ENCODE data around the gene FAM43B. TPM values are rescaled to one million over a fixed set of nuclear protein-coding genes. Genes with fewer than 3 reads are reported as not detected.

FAM43B gene
- total RNA-seq, 6 experiments from 2014 or later, result 0.09 to 0.24 (median 0.12) TPM; not detected in 2

DNA sequence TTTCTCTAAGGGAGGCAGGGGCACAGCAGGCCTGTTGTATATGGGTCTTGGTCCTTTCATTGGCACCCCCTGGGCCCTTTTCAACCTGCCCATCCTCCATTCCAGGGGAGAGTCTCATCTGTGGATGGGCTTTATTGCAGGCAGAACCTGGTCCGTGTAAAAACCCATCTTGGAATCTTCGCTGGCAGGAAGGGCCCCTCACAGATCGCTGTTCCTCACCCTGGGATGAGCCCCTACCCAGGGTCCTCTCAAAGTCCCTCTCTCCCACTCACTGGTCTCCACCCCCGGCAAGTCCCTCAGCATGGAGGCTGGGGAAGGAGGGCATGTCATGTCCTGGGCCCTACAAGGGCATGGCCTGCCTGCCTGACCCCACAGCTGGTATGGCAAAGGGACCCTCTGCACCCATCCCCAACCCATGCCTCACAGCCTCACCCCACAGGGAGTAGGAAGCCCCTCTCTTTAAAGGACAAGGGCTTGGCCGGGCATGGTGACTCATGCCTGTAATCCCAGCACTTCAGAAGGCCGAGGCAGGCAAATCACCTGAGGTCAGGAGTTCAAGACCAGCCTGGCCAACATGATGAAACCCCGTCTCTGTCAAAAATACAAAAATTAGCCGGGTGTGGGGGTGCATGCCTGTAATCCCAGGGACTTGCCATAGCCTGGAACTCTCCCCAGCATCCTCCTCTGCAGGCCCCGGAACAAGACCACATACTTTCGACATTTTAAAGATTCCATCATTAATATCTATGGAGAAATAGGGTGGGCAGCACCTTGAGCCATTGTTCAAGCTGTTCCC lies 23.4 kb downstream of the FAM43B start:
- intact Hi-C loops (cut with DNase I), result loop anchor here in 1 of 2 donors (5.0 kb wide), 1 partner anchor 62 kb away; no protein-coding TSS in a partner anchor
- Histone ChIP-seq H3K9me3 (no peaks in the 10 kb centered on the region), H3K27me3 (no peaks in the 10 kb centered on the region), H3K4me3 (no peak overlapping the region), H3K36me3 (no peaks in the 10 kb centered on the region), H3K27ac (no peak overlapping the region), H3K4me1 (no peaks in the 10 kb centered on the region)
- DNase-seq (peak in 1 of 3 donors; percentile 57), ATAC-seq (peak; percentile 9 to 34 (median 15))
- TF ChIP-seq, protein P1, sequence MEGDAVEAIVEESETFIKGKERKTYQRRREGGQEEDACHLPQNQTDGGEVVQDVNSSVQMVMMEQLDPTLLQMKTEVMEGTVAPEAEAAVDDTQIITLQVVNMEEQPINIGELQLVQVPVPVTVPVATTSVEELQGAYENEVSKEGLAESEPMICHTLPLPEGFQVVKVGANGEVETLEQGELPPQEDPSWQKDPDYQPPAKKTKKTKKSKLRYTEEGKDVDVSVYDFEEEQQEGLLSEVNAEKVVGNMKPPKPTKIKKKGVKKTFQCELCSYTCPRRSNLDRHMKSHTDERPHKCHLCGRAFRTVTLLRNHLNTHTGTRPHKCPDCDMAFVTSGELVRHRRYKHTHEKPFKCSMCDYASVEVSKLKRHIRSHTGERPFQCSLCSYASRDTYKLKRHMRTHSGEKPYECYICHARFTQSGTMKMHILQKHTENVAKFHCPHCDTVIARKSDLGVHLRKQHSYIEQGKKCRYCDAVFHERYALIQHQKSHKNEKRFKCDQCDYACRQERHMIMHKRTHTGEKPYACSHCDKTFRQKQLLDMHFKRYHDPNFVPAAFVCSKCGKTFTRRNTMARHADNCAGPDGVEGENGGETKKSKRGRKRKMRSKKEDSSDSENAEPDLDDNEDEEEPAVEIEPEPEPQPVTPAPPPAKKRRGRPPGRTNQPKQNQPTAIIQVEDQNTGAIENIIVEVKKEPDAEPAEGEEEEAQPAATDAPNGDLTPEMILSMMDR (IDR thresholded peaks at IDR 0.05), result no peak
- TF ChIP-seq POLR2A (IDR thresholded peaks at IDR 0.05), result no peak
- WGBS (ENCODE audit: insufficient coverage, low coverage, low lambda C conversion rate, missing lambda C conversion rate), result 32% methylated on average over 2 of the region's 10 CpGs

DNA sequence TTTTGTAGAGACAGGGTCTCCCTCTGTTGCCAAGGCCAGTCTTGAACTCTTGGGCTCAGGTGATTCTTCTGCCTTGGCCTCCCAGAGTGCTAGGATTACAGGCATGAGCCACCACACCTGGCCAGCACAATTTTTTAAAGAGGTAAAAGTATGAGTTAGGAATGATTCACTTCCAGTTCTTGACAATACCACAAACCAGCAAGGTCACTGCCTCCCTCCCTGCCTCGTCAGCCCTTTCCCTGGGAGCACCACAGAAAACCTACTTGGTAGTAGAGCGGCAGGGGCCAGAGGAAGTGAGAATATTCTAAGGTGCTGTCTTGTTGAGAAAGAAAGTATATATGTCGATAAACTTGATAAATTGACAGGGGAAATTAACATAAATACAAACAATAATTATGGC lies 25.7 kb downstream of the FAM43B start:
- ATAC-seq, result no peak
- no peak for TF ChIP-seq POLR2A (IDR thresholded peaks at IDR 0.05)
- TF ChIP-seq, protein P1 (IDR thresholded peaks at IDR 0.05), result no peak
- Histone ChIP-seq H3K4me1 (no peaks in the 10 kb centered on the region), H3K27me3 (no peaks in the 10 kb centered on the region), H3K4me3 (no peak overlapping the region), H3K36me3 (no peaks in the 10 kb centered on the region), H3K27ac (no peak overlapping the region), H3K9me3 (no peaks in the 10 kb centered on the region)
- DNase-seq, result no peak
- WGBS (ENCODE audit: insufficient coverage, low coverage, low lambda C conversion rate, missing lambda C conversion rate), result 68% methylated on average over 3 of the region's 3 CpGs
- intact Hi-C loops (cut with DNase I), result loop anchor here in 1 of 2 donors (5.0 kb wide), 1 partner anchor 59 kb away; no protein-coding TSS in a partner anchor

DNA sequence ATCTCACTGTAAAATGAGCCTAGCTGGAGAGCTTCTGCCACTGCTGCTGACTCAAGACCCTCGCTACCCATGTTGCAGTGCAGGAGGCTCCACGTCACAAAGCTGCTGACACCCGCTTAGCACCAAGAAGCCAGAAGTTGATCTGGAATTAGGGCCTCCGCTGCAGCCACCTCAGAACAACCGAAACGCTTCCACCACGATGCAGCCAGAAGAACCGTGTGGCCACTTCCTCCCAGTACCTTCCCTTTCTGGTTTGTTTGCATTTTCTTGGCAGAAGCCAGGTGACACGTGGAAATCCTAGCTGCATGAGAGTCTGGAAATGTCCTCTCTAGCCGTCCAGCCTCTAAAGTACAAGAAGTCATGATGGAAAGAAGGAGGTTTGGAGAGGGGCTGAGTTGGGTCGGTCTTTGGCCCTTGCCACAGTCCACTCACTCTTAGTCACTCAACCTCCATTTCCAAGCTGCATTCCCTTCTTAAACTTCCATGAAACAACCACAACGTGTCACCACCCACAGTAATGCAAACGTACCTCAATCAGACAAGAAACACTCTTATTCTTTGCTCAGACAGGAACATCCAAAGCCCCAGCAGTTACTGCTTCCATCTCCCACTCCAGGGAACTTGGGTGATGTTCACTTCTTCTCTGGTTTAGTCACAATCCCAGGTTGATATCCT lies 26.5 kb downstream of the FAM43B start:
- Histone ChIP-seq H3K27ac (no peak overlapping the region), H3K4me3 (no peak overlapping the region), H3K27me3 (no peaks in the 10 kb centered on the region), H3K9me3 (no peaks in the 10 kb centered on the region), H3K36me3 (no peaks in the 10 kb centered on the region), H3K4me1 (no peaks in the 10 kb centered on the region)
- intact Hi-C loops (cut with DNase I), result loop anchor here in 1 of 2 donors (5.0 kb wide), 1 partner anchor 58 kb away; no protein-coding TSS in a partner anchor
- ATAC-seq (no peak), DNase-seq (no peak)
- TF ChIP-seq, protein P1 (IDR thresholded peaks at IDR 0.05), result no peak
- no peak for TF ChIP-seq POLR2A (IDR thresholded peaks at IDR 0.05)
- WGBS (ENCODE audit: insufficient coverage, low coverage, low lambda C conversion rate, missing lambda C conversion rate), result 63% methylated on average over 11 of the region's 13 CpGs

DNA sequence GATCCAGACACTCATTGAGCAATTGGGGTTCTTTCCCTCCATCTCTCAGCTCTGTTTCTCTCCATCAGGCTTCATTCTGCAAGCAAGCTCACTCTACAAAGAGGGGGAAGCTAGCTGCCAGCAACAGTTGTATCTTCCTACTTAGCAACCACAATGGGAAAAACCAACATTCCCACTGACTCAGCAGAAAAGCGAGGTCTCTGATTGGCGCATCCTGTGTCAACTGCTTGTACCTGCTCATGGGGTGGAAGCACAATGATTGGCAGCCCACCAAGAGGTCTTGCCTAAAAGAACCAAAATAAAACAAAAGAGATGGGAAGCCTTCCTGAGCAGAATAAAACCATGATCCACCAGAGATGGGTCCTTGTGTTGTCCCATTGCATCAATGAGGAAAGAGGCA lies 32.5 kb downstream of the FAM43B start:
- WGBS (ENCODE audit: insufficient coverage, low coverage, low lambda C conversion rate, missing lambda C conversion rate), result 57% methylated on average over 2 of the region's 2 CpGs
- intact Hi-C loops (cut with DNase I), result no loop called here
- ATAC-seq, result no peak
- no peak overlapping the region for H3K4me3 ChIP-seq
- TF ChIP-seq POLR2A (IDR thresholded peaks at IDR 0.05), result no peak
- TF ChIP-seq, protein P1 (IDR thresholded peaks at IDR 0.05), result no peak
- DNase-seq, result no peak
- H3K27me3 ChIP-seq, result no peaks in the 10 kb centered on the region
- H3K27ac ChIP-seq, result no peak overlapping the region
- H3K4me1 ChIP-seq, result no peaks in the 10 kb centered on the region
- H3K36me3 ChIP-seq, result no peaks in the 10 kb centered on the region
- H3K9me3 ChIP-seq, result no peaks in the 10 kb centered on the region
